Endothelial cell of umbilical vein (primary cell): ENCODE measurements around the gene RHOH. TPM values are rescaled to one million over a fixed set of nuclear protein-coding genes. Genes with fewer than 3 reads are reported as not detected.

Experiments
- BruUV-seq: library from RNA; stranded (reverse); fragments of 400-500 nt; replicated peaks from 2 replicates; lab custom pipeline; 2021; lab: Mats Ljungman, UMichigan
- CTCF ChIA-PET: fragments of 300-600, 350-600 bp; sonication (Branson Sonifier 250); formaldehyde crosslinking; loops from one replicate; lab custom pipeline; 2021; ENCODE audit warnings: antibody characterized with exemption, inconsistent platforms; lab: Charles Lee
- POLR2A ChIA-PET: fragments of 300-600, 350-600 bp; sonication (Branson Sonifier 250); formaldehyde crosslinking; loops from one replicate; lab custom pipeline; 2021; ENCODE audit warnings: antibody characterized with exemption, inconsistent platforms; lab: Charles Lee
- DNase-seq: peaks from one replicate; pipeline ENCODE4 v3.0.0-alpha.2; 2011; ENCODE audit warnings: low read depth, low spot score
- FAIRE-seq: peaks from 2 replicates; lab custom pipeline; 2011; peaks lifted over from hg19 to GRCh38; lab: Jason Lieb, UNC
- H2AFZ ChIP-seq: 2 replicates; pipeline ENCODE4 v1.6.0; 2012; ENCODE audit warnings: low read depth, low read length, control low read depth, inconsistent platforms
- H3K27ac ChIP-seq: 2 replicates; pipeline ENCODE4 v1.5.1; 2011; ENCODE audit warnings: low read depth, mild to moderate bottlenecking, control low read depth, low read length, moderate library complexity; ENCODE audit not compliant: insufficient read depth
- H3K27me3 ChIP-seq, 2 experiments: 2 replicates each; pipeline versions ENCODE4 v1.6.0 to v1.6.1; 2011; ENCODE audit warnings: low read length in 2 of 2, mixed read lengths in 1 of 2; ENCODE audit not compliant: control insufficient read depth in 2 of 2, insufficient read depth in 2 of 2
- H3K36me3 ChIP-seq, 2 experiments: 2 replicates in 1 of 2; 3 replicates in 1 of 2; pipeline ENCODE4 v1.5.1; 2011; ENCODE audit warnings: low read length in 2 of 2, mild to moderate bottlenecking in 1 of 2, moderate library complexity in 1 of 2; ENCODE audit not compliant: control insufficient read depth in 2 of 2, insufficient read depth in 2 of 2; ENCODE audit errors: extremely low read depth in 1 of 2
- H3K4me1 ChIP-seq: 3 replicates; pipeline ENCODE4 v1.5.1; 2011; ENCODE audit warnings: mild to moderate bottlenecking, low read length; ENCODE audit not compliant: control insufficient read depth, insufficient read depth; ENCODE audit errors: extremely low read depth
- H3K4me2 ChIP-seq: 2 replicates; pipeline ENCODE4 v1.6.1; 2011; ENCODE audit warnings: low read length, control low read depth, mixed read lengths; ENCODE audit not compliant: insufficient read depth
- H3K4me3 ChIP-seq, 3 experiments: fragments of 200-600 bp in 1 of 3; sonication (generic), shearing (Covaris generic) in 1 of 3; replicated peaks in 1 of 3; 2 replicates each; pipeline ENCODE4 v1.5.1; 2011 to 2016; ENCODE audit warnings: control low read depth in 3 of 3, low read length in 3 of 3, mild to moderate bottlenecking in 2 of 3, inconsistent platforms in 1 of 3, low read depth in 1 of 3, moderate library complexity in 1 of 3; ENCODE audit not compliant: insufficient read depth in 1 of 3
- H3K79me2 ChIP-seq: 2 replicates; pipeline ENCODE4 v1.6.0; 2012; ENCODE audit warnings: low read length, inconsistent platforms; ENCODE audit not compliant: control insufficient read depth, insufficient read depth
- H3K9ac ChIP-seq: replicated peaks from 2 replicates; pipeline ENCODE3; 2011; ENCODE audit warnings: low read length, control low read depth; ENCODE audit not compliant: insufficient read depth; ENCODE audit errors: extremely low read depth
- H3K9me1 ChIP-seq: replicated peaks from 3 replicates; pipeline ENCODE4 v1.6.0; 2011; ENCODE audit warnings: mild to moderate bottlenecking, low read length; ENCODE audit not compliant: control insufficient read depth, insufficient read depth; ENCODE audit errors: extremely low read depth
- H3K9me3 ChIP-seq: replicated peaks from 2 replicates; pipeline ENCODE4 v1.5.1; 2012; ENCODE audit warnings: low read length, inconsistent platforms; ENCODE audit not compliant: control insufficient read depth, insufficient read depth
- H4K20me1 ChIP-seq: replicated peaks from 2 replicates; pipeline ENCODE3; 2011; ENCODE audit warnings: mild to moderate bottlenecking, low read length; ENCODE audit not compliant: control insufficient read depth, insufficient read depth; ENCODE audit errors: extremely low read depth
- EZH2 ChIP-seq: IDR thresholded peaks from 2 replicates; pipeline ENCODE4 v1.6.1; 2012; ENCODE audit warnings: borderline replicate concordance, low read depth, mild to moderate bottlenecking, moderate library complexity, low read length, inconsistent platforms; ENCODE audit not compliant: severe bottlenecking
- FOS ChIP-seq: IDR thresholded peaks from 2 replicates; pipeline ENCODE4 v1.6.1; 2011; ENCODE audit warnings: mild to moderate bottlenecking, low read length, moderate library complexity, borderline replicate concordance; ENCODE audit not compliant: insufficient read depth
- GATA2 ChIP-seq: IDR thresholded peaks from 2 replicates; pipeline ENCODE4 v1.7.0; 2011; ENCODE audit warnings: low read depth, mild to moderate bottlenecking, moderate library complexity, mixed read lengths, low read length; ENCODE audit not compliant: insufficient read length, insufficient read depth
- JUN ChIP-seq: IDR thresholded peaks from 2 replicates; pipeline ENCODE4 v1.6.1; 2011; ENCODE audit warnings: borderline replicate concordance, low read depth; ENCODE audit not compliant: insufficient read length, insufficient read depth
- MAX ChIP-seq: IDR thresholded peaks from 2 replicates; pipeline ENCODE4 v1.6.1; 2011; ENCODE audit not compliant: insufficient read depth, insufficient read length
- MYC ChIP-seq: IDR thresholded peaks from one replicate; pipeline ENCODE4 v1.6.1; 2011; ENCODE audit warnings: mild to moderate bottlenecking, low read depth, low read length
- POLR2A ChIP-seq: IDR thresholded peaks from 2 replicates; pipeline ENCODE4 v1.6.1; 2012; ENCODE audit warnings: low read depth, mild to moderate bottlenecking, control low read depth, low read length
- POLR2AphosphoS5 ChIP-seq: IDR thresholded peaks from 2 replicates; pipeline ENCODE4 v1.6.1; 2012; ENCODE audit warnings: low read depth, mild to moderate bottlenecking, control low read depth, low read length, moderate library complexity; ENCODE audit not compliant: insufficient read depth
- dilution Hi-C: fragments of 300-500 bp; cut with MboI; formaldehyde crosslinking; loops from one replicate; pipeline ENCODE4 v1.15.0; 2019; ENCODE audit warnings: low sequenced_read_pairs; ENCODE audit not compliant: extremely low pct_ligation_motif_present
- intact Hi-C: fragments of 100-400 bp; cut with micrococcal nuclease; formaldehyde crosslinking; loops from one replicate; pipeline ENCODE4 v1.10.0; 2022
- polyA plus RNA-seq, 4 experiments: library from polyadenylated mRNA; depleted of rRNA in 3 of 4; stranded (reverse) in 3 of 4; unstranded in 1 of 4; fragments of >200 nt; gene quantifications; 2 replicates each; pipeline versions ENCODE4 v1.2.1 to v1.2.3, GENCODE V29; 2011 to 2012; ENCODE audit warnings: missing spikeins in 1 of 4
- total RNA-seq: library from RNA; stranded (reverse); gene quantifications from 2 replicates; pipeline ENCODE4 v1.2.3, GENCODE V29; 2021
- TF ChIP-seq, protein P1 (sequence below), 2 donors: IDR thresholded peaks; 1 replicate in 1 of 2; 2 replicates in 1 of 2; pipeline ENCODE4 v1.5.1; 2011; ENCODE audit warnings: low read length in 2 of 2, mild to moderate bottlenecking in 2 of 2, moderate library complexity in 2 of 2, control low read depth in 1 of 2, inconsistent platforms in 1 of 2, low read depth in 1 of 2; ENCODE audit not compliant: insufficient read depth in 1 of 2; ENCODE audit errors: extremely low read depth in 1 of 2

The RHOH gene
- total and polyA plus RNA-seq, 2 donors (not counting 3 experiments of a cell fraction or from before 2014, with no cell fraction given): not detected

DNA sequence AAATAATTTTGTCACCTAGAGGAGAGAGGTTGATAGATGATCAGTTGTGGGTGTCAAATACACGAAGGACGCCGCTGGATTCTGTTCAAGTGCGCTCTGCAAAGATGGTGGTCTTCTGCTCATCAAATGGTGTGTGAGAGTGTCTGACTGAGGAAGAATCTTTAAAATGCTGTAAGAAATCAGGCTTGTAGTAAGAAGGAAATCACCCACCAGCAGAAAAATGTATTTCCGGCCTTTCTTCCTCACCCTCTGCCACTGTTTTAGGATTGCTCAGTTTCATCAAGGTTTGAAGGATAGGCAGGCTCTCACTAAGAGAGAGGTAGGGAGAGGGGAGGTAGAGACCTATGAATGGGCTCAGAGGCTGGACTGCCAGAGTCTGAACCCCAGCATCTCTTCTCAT is 28.7 kb downstream of the RHOH start:
- dilution Hi-C loops (no loop called here), intact Hi-C loops (no loop called here)
- no peaks in the 10 kb centered on the region for H3K9me1 ChIP-seq
- H3K9ac ChIP-seq: no peak overlapping the region
- POLR2A ChIA-PET: no interaction called here
- TF ChIP-seq MYC: no peak
- TF ChIP-seq, protein P1, sequence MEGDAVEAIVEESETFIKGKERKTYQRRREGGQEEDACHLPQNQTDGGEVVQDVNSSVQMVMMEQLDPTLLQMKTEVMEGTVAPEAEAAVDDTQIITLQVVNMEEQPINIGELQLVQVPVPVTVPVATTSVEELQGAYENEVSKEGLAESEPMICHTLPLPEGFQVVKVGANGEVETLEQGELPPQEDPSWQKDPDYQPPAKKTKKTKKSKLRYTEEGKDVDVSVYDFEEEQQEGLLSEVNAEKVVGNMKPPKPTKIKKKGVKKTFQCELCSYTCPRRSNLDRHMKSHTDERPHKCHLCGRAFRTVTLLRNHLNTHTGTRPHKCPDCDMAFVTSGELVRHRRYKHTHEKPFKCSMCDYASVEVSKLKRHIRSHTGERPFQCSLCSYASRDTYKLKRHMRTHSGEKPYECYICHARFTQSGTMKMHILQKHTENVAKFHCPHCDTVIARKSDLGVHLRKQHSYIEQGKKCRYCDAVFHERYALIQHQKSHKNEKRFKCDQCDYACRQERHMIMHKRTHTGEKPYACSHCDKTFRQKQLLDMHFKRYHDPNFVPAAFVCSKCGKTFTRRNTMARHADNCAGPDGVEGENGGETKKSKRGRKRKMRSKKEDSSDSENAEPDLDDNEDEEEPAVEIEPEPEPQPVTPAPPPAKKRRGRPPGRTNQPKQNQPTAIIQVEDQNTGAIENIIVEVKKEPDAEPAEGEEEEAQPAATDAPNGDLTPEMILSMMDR (IDR thresholded peaks at IDR 0.05; ENCODE audit: extremely low read depth in 1 of 2, insufficient read depth in 1 of 2, low read depth in 1 of 2, low read length in 2 of 2): no peak
- TF ChIP-seq POLR2AphosphoS5: no peak
- TF ChIP-seq GATA2: no peak
- no peak for TF ChIP-seq MAX
- TF ChIP-seq JUN: no peak
- TF ChIP-seq EZH2: no peak
- TF ChIP-seq POLR2A: no peak
- no peak for TF ChIP-seq FOS
- H3K27me3 ChIP-seq: no peaks in the 10 kb centered on the region
- no peak overlapping the region for H3K4me2 ChIP-seq
- CTCF ChIA-PET: interaction anchor here (1.5 kb wide), 1 partner anchor 101 kb away, joined by 3 read pairs; no protein-coding TSS in a partner anchor
- H2AFZ ChIP-seq: no peak overlapping the region
- no peak overlapping the region for H3K4me3 ChIP-seq
- H3K9me3 ChIP-seq: no peaks in the 10 kb centered on the region
- H3K27ac ChIP-seq: no peak overlapping the region
- H4K20me1 ChIP-seq: no peaks in the 10 kb centered on the region
- FAIRE-seq (no peak), DNase-seq (no peak)
- BruUV-seq: no TSS peak
- H3K79me2 ChIP-seq: no peaks in the 10 kb centered on the region
- H3K4me1 ChIP-seq: no peaks in the 10 kb centered on the region
- no peaks in the 10 kb centered on the region for H3K36me3 ChIP-seq
